NCI-H69 (cell line): ENCODE measurements around the gene CATSPERZ.
A peak's percentile ranks its signal among the peaks of the same experiment; 100 is the strongest.
"Not testable (repeated sequence)": the region's sequence is repeated elsewhere in the genome, so short reads cannot be mapped to it uniquely, and the experiment has no call there.

Source experiments
- DNase-seq: peaks from one replicate; lab custom pipeline; 2025; lab: John Stamatoyannopoulos, UW

The CATSPERZ gene

GRCh38 chr11:64304316-64305072, 4.3 kb downstream of the CATSPERZ start:
- DNase-seq, result peak; percentile 95

GRCh38 chr11:64305075-64305690, 5.0 kb downstream of the CATSPERZ start, which contains the start of gene ESRRA:
TSS of gene ESRRA (plus strand) at chr11:64305524. CDS start at chr11:64307180, 1,656 bp downstream.
- peak; percentile 100 for DNase-seq

GRCh38 chr11:64305691-64306562, 5.8 kb downstream of the CATSPERZ start:
- peak; percentile 86 for DNase-seq

GRCh38 chr11:64306563-64306875, 6.4 kb downstream of the CATSPERZ start:
- DNase-seq, result no peak

GRCh38 chr11:64306876-64307622, 6.9 kb downstream of the CATSPERZ start:
- peak; percentile 34 for DNase-seq

GRCh38 chr11:64307795-64308194, 7.6 kb downstream of the CATSPERZ start:
- not testable (repeated sequence) for DNase-seq

GRCh38 chr11:64312947-64313346, 12.8 kb downstream of the CATSPERZ start:
- DNase-seq, result no peak

- no peak for DNase-seq
Measured at GRCh38 chr11:64313491-64314145, 13.5 kb downstream of the CATSPERZ start.

GRCh38 chr11:64314146-64314804, 14.1 kb downstream of the CATSPERZ start:
- no peak for DNase-seq

GRCh38 chr11:64314805-64315561, 14.8 kb downstream of the CATSPERZ start:
- DNase-seq, result no peak

- not testable (repeated sequence) for DNase-seq
Measured at GRCh38 chr11:64315667-64316526, 15.7 kb downstream of the CATSPERZ start.

- peak; percentile 74 for DNase-seq
Measured at GRCh38 chr11:64316672-64317324, 16.6 kb downstream of the CATSPERZ start.

GRCh38 chr11:64317325-64317960, 17.3 kb downstream of the CATSPERZ start, which contains the start of gene TRMT112:
TSS of gene TRMT112 (minus strand) at chr11:64317559. CDS start at chr11:64317526, 33 bp downstream.
- peak; percentile 99 for DNase-seq

GRCh38 chr11:64317961-64318765, 18.0 kb downstream of the CATSPERZ start, which contains the start of gene PRDX5:
TSS of gene PRDX5 (plus strand) at chr11:64318121. CDS start at chr11:64318216, 95 bp downstream.
- peak; percentile 99 for DNase-seq

GRCh38 chr11:64318766-64319761, 18.9 kb downstream of the CATSPERZ start:
- DNase-seq, result peak; percentile 44

GRCh38 chr11:64320556-64320955, 20.4 kb downstream of the CATSPERZ start:
- DNase-seq, result no peak
